ENCODE results near the gene EPB41L5.

The EPB41L5 gene

GRCh38 chr2:120224735-120225548, 212.1 kb downstream of the EPB41L5 start:
- DNase-seq (ENCODE audit: low read depth in 2 of 2) = no peak

- no peak for DNase-seq (ENCODE audit: low read depth in 2 of 2)
Observed at GRCh38 chr2:120225549-120226065, 212.7 kb downstream of the EPB41L5 start.

- no peak for DNase-seq (ENCODE audit: low read depth in 2 of 2)
Observed at GRCh38 chr2:120226316-120226715, 213.4 kb downstream of the EPB41L5 start.

GRCh38 chr2:120227111-120227991, 214.5 kb downstream of the EPB41L5 start:
- no peak for DNase-seq (ENCODE audit: low read depth in 2 of 2)

- no peak for DNase-seq (ENCODE audit: low read depth in 2 of 2)
Observed at GRCh38 chr2:120228503-120228902, 215.6 kb downstream of the EPB41L5 start.
